HEK293 (cell line): Measurements from ENCODE around the gene MPPE1.

Experiments used
- CTCF ChIA-PET: fragments of 350-600 bp; formaldehyde crosslinking; extraction: SDS; loops from one replicate; lab custom pipeline; 2021; ENCODE audit warnings: antibody characterized with exemption; lab: Yijun Ruan, JAX
- POLR2A ChIA-PET: fragments of 300-600 bp; formaldehyde crosslinking; extraction: SDS; loops from one replicate; lab custom pipeline; 2020; ENCODE audit warnings: antibody characterized with exemption, inconsistent platforms; lab: Yijun Ruan, JAX
- H3K27ac ChIP-seq: fragments of 200-500 bp; sonication (Bioruptor generic); 2 replicates; pipeline ENCODE4 v1.5.1; 2014; ENCODE audit warnings: low read depth, low read length, control low read depth, inconsistent platforms; ENCODE audit errors: extremely low read depth
- H3K36me3 ChIP-seq, 2 experiments: fragments of 200-500 bp in 1 of 2; sonication (Bioruptor generic) in 1 of 2; 1 replicate in 1 of 2; 2 replicates in 1 of 2; pipeline ENCODE4 v1.5.1; 2014 to 2017; ENCODE audit warnings: inconsistent platforms in 2 of 2, low read length in 2 of 2; ENCODE audit not compliant: control insufficient read depth in 2 of 2, insufficient read depth in 1 of 2
- H3K4me1 ChIP-seq: fragments of 200-500 bp; sonication (Bioruptor generic); 2 replicates; pipeline ENCODE4 v1.5.1; 2014; ENCODE audit warnings: mild to moderate bottlenecking, low read length, inconsistent platforms; ENCODE audit not compliant: control insufficient read depth, insufficient read depth
- H3K4me3 ChIP-seq: 2 replicates; pipeline ENCODE4 v1.5.1; 2011; ENCODE audit warnings: low read depth, mild to moderate bottlenecking, control low read depth, low read length, moderate library complexity
- H3K9me3 ChIP-seq: fragments of 200-500 bp; sonication (Bioruptor generic); 2 replicates; pipeline ENCODE4 v1.5.1; 2014; ENCODE audit warnings: low read depth, low read length, inconsistent platforms; ENCODE audit not compliant: control insufficient read depth, insufficient read depth
- KLF9 ChIP-seq: fragments of 450-650 bp; formaldehyde crosslinking; IDR thresholded peaks from 2 replicates; pipeline ENCODE4 v1.5.1; 2016; ENCODE audit warnings: missing biosample characterization, missing genetic modification characterization, low read depth
- PRDM2 ChIP-seq: fragments of 450-650 bp; formaldehyde crosslinking; IDR thresholded peaks from 2 replicates; pipeline ENCODE4 v1.5.1; 2016; ENCODE audit warnings: missing biosample characterization, missing genetic modification characterization, borderline replicate concordance
- SCRT1 ChIP-seq: fragments of 450-650 bp; formaldehyde crosslinking; IDR thresholded peaks from 2 replicates; pipeline ENCODE4 v1.5.1; 2016; ENCODE audit warnings: missing biosample characterization, missing genetic modification characterization, borderline replicate concordance
- SCRT2 ChIP-seq: fragments of 450-650 bp; formaldehyde crosslinking; IDR thresholded peaks from 2 replicates; pipeline ENCODE4 v1.5.1; 2016; ENCODE audit warnings: missing biosample characterization, missing genetic modification characterization
- SP2 ChIP-seq: fragments of 450-650 bp; formaldehyde crosslinking; IDR thresholded peaks from 2 replicates; pipeline ENCODE4 v1.5.1; 2016; ENCODE audit warnings: missing biosample characterization, missing genetic modification characterization
- ZBTB1 ChIP-seq: fragments of 450-650 bp; formaldehyde crosslinking; IDR thresholded peaks from 2 replicates; pipeline ENCODE4 v1.5.1; 2016; ENCODE audit warnings: missing biosample characterization, missing genetic modification characterization
- ZBTB10 ChIP-seq: fragments of 450-650 bp; formaldehyde crosslinking; IDR thresholded peaks from 2 replicates; pipeline ENCODE4 v1.5.1; 2016; ENCODE audit warnings: missing biosample characterization, missing genetic modification characterization
- ZNF302 ChIP-seq: fragments of 450-650 bp; formaldehyde crosslinking; IDR thresholded peaks from 2 replicates; pipeline ENCODE4 v1.5.1; 2016; ENCODE audit warnings: missing biosample characterization, missing genetic modification characterization, low read depth
- ZNF473 ChIP-seq: fragments of 450-650 bp; formaldehyde crosslinking; IDR thresholded peaks from 2 replicates; pipeline ENCODE4 v1.5.1; 2017; ENCODE audit warnings: missing biosample characterization, missing genetic modification characterization
- ZNF488 ChIP-seq: fragments of 450-650 bp; formaldehyde crosslinking; IDR thresholded peaks from 2 replicates; pipeline ENCODE4 v1.5.1; 2016; ENCODE audit warnings: missing biosample characterization, missing genetic modification characterization
- ZNF510 ChIP-seq: fragments of 450-650 bp; formaldehyde crosslinking; IDR thresholded peaks from 2 replicates; pipeline ENCODE4 v1.5.1; 2018; ENCODE audit warnings: mild to moderate bottlenecking, missing genetic modification characterization, missing biosample characterization; ENCODE audit not compliant: insufficient replicate concordance
- ZNF544 ChIP-seq: fragments of 450-650 bp; formaldehyde crosslinking; IDR thresholded peaks from 2 replicates; pipeline ENCODE4 v1.5.0; 2017; ENCODE audit warnings: missing biosample characterization, missing genetic modification characterization
- ZNF585B ChIP-seq: fragments of 450-650 bp; formaldehyde crosslinking; IDR thresholded peaks from 2 replicates; pipeline ENCODE4 v1.5.1; 2016; ENCODE audit warnings: missing biosample characterization, missing genetic modification characterization
- ZNF692 ChIP-seq: fragments of 450-650 bp; formaldehyde crosslinking; IDR thresholded peaks from 2 replicates; pipeline ENCODE4 v1.5.1; 2016; ENCODE audit warnings: missing biosample characterization, missing genetic modification characterization
- ZXDB ChIP-seq: fragments of 450-650 bp; formaldehyde crosslinking; IDR thresholded peaks from 2 replicates; pipeline ENCODE4 v1.5.1; 2016; ENCODE audit warnings: missing biosample characterization, missing genetic modification characterization
- TF ChIP-seq, protein P1 (sequence below): IDR thresholded peaks from 2 replicates; pipeline ENCODE4 v1.6.1; 2011; ENCODE audit warnings: mild to moderate bottlenecking, low read depth, low read length, borderline replicate concordance

The MPPE1 gene

GRCh38 chr18:11887328-11888128 is 20.6 kb downstream of the MPPE1 start (continued):
- no peak for TF ChIP-seq ZNF488 (tag by site-specific recombination)
- TF ChIP-seq ZXDB (tag by site-specific recombination), result peak; percentile 72; the same call in 1 of the 2 replicates

DNA sequence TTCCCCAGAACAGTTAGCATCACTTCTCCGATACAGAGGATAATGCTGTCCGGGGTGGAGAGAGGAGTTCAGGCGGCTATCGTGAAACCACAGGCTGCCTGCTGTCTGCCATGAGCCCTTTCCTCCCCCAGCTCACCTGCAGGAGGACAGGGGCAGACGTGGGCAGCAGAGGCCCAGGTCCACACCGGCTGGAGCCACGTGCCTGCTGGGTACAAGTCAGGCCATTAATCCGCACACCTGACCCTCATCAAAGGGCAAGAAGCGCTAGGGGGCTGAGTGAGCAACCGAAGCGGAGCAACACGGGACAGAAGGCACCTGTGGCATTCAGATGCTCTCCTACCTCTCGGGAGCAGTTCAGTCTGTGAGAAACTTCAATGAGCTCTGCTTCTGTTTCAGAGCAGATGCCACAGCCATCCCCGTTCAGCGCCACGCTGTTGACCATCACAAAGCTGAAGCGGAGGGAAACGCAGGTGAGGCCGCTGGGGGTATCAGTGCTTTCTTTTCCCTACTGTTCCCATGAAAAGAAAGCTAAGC is 21.5 kb downstream of the MPPE1 start:
- H3K4me1 ChIP-seq, result 0 out of 2 replicates have a peak, but pooled peaks cover 3% of the 10 kb centered on the region
- ChIA-PET POLR2A (no interaction called here), CTCF (interaction anchor here (0.6 to 2.0 kb wide), 6 partner anchors 13 to 330 kb away, joined by 3 to 9 read pairs (median 3); no protein-coding TSS in a partner anchor)
- no peak overlapping the region for H3K4me3 ChIP-seq
- H3K9me3 ChIP-seq, result no peaks in the 10 kb centered on the region
- peaks cover 10 to 50% of the 10 kb centered on the region in 2 experiments; a peak in 2 of 3 replicates for H3K36me3 ChIP-seq
- H3K27ac ChIP-seq, result no peak overlapping the region
- TF ChIP-seq SCRT2 (tag by site-specific recombination) (peak; percentile 35; the same call in 1 of the 2 replicates), ZBTB1 (no peak), SCRT1 (tag by site-specific recombination) (0 out of 2 replicates have a peak, but pooled peaks have one; percentile 48)

DNA sequence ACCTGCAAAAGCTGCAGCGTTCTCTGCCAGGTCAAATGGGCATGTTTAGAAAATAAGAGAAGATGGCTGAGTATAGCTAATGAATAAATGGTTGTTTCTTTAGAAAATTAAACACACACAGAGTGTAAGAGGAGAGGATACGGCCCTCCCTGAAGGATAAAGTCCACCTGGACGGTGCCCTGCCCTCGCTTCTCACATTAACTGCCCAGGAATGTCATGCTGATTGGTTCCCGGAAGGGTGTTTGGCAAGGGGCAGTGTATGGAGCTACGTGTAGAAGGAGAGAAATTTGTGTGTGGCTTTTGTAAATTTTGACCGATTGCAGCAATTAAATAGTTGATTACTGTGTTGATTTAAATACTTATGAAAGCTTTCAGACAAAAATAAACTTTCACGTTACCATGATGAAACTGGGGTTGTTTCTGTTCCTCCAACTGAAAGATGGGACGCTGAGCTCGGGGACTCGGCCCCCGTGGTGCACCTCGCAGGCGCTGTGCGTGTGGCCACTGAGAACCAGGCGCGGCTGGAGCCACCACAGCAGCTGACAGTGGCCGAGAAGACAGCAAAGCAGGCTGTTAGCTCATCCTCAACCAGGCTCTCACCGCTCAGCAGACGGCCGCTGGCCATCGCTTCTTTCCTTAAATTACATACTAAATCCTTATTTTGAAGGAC is 22.7 kb downstream of the MPPE1 start:
- Histone ChIP-seq H3K4me3 (no peak overlapping the region), H3K27ac (no peak overlapping the region), H3K9me3 (no peaks in the 10 kb centered on the region), H3K36me3 (peaks cover 3 to 47% of the 10 kb centered on the region in 2 experiments; a peak in 2 of 3 replicates), H3K4me1 (0 out of 2 replicates have a peak, but pooled peaks cover 3% of the 10 kb centered on the region)
- ChIA-PET CTCF (interaction anchor here (0.6 to 1.5 kb wide), 2 partner anchors 52 to 110 kb away, joined by 3 to 4 read pairs; no protein-coding TSS in a partner anchor), POLR2A (no interaction called here)
- TF ChIP-seq ZBTB10 (tag by site-specific recombination) (no peak), SP2 (tag by site-specific recombination) (no peak), ZNF544 (tag by site-specific recombination) (no peak), ZNF473 (tag by site-specific recombination) (no peak), ZNF302 (tag by site-specific recombination) (no peak), ZNF692 (tag by site-specific recombination) (no peak), ZNF510 (tag by site-specific recombination) (no peak), ZNF585B (tag by site-specific recombination) (no peak), KLF9 (no peak), PRDM2 (tag by site-specific recombination) (no peak)
- TF ChIP-seq, protein P1, sequence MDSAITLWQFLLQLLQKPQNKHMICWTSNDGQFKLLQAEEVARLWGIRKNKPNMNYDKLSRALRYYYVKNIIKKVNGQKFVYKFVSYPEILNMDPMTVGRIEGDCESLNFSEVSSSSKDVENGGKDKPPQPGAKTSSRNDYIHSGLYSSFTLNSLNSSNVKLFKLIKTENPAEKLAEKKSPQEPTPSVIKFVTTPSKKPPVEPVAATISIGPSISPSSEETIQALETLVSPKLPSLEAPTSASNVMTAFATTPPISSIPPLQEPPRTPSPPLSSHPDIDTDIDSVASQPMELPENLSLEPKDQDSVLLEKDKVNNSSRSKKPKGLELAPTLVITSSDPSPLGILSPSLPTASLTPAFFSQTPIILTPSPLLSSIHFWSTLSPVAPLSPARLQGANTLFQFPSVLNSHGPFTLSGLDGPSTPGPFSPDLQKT, result no peak
